Lower leg skin (tissue), 4 donors: ENCODE results near the gene KLRC4. TPM values are rescaled to one million over a fixed set of nuclear protein-coding genes. Genes with fewer than 3 reads are reported as not detected.

Experiments used
- DNase-seq, 2 donors: peaks; one replicate each; pipeline ENCODE4 v3.0.0-alpha.2; 2019; ENCODE audit warnings: low spot score in 2 of 2
- H3K4me3 ChIP-seq: fragments of 200-600 bp; sonication (generic); 2 replicates; pipeline ENCODE4 v1.5.1; 2017; ENCODE audit warnings: mild to moderate bottlenecking, low read depth; ENCODE audit not compliant: poor library complexity, severe bottlenecking
- CTCF ChIP-seq, 3 donors: fragments of 450-650 bp; IDR thresholded peaks; one replicate each; pipeline ENCODE4 v1.5.1; 2016; ENCODE audit warnings: antibody characterized with exemption in 3 of 3, mild to moderate bottlenecking in 3 of 3, moderate library complexity in 2 of 3
- POLR2A ChIP-seq, 2 donors: fragments of 450-650 bp; IDR thresholded peaks; one replicate each; pipeline ENCODE4 v1.6.1; 2016 to 2017; ENCODE audit warnings: antibody characterized with exemption in 2 of 2, mild to moderate bottlenecking in 1 of 2, moderate library complexity in 1 of 2
- WGBS, 2 donors: methylation state at CpG; one replicate each; pipeline ENCODE4 v1.1.5; 2018; 5-methylcytosine and 5-hydroxymethylcytosine counted together
- intact Hi-C: fragments of 100-400 bp; cut with DNase I; formaldehyde crosslinking; loops from one replicate; pipeline ENCODE4 v1.15.0; 2023; ENCODE audit warnings: low total_unique reads
- total RNA-seq, 4 donors: library from RNA; depleted of rRNA; stranded (reverse); fragments of >200 nt; gene quantifications; one replicate each; pipeline ENCODE4 v1.1.0, GENCODE V29; 2016

Gene KLRC4
- total RNA-seq, result not detected

DNA sequence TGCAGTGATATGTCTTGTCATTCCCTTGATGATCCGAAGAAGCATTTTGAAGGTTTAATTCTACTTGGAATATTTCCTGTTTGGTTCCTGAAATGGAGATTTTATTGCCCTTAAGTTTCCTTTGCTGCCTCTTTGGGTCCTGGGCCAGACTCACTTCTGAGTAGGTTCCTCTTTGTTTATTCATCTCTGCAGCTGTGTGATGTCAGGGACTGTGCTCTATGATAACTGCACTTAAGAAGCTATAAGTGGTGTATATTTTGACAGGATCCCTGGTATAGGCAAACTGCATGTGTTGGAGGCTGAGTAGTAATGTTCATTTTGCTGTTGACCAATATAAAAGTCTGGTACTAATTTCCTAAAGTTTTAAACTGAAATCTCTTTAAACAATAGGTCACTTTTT, at the start of gene KLRC4:
Gene KLRC4, minus strand, starts transcription at position 366 of the 400 bp plus-strand sequence. Its CDS starts 182 bp downstream, at position 184.
- no peak for TF ChIP-seq POLR2A (IDR thresholded peaks at IDR 0.05)
- TF ChIP-seq CTCF (IDR thresholded peaks at IDR 0.05), result no peak
- DNase-seq, result no peak
- intact Hi-C loops, result no loop called here
- 0 to 37% methylated on average over 1 of the region's 1 CpG for WGBS, 2 donors
- no peak within 1 kb of the TSS for H3K4me3 ChIP-seq

- no peak for DNase-seq
- intact Hi-C loops, result loop anchor here (2.0 kb wide), 1 partner anchor 25 kb away; no protein-coding TSS in a partner anchor
- 88 to 92% methylated on average over 3 of the region's 3 CpGs for WGBS, 2 donors
- no peak for TF ChIP-seq POLR2A (IDR thresholded peaks at IDR 0.05)
- H3K4me3 ChIP-seq, result no peak overlapping the region
These were observed 48.2 kb upstream of the KLRC4 start for GRCh38 chr12:10457760-10458159.

- H3K4me3 ChIP-seq, result no peak overlapping the region
- WGBS, 2 donors, result 90 to 94% methylated on average over 2 of the region's 2 CpGs
- DNase-seq, result no peak
- TF ChIP-seq POLR2A (IDR thresholded peaks at IDR 0.05), result no peak
- TF ChIP-seq CTCF (IDR thresholded peaks at IDR 0.05), result no peak
- intact Hi-C loops, result loop anchor here (2.0 kb wide), 1 partner anchor 26 kb away; no protein-coding TSS in a partner anchor
These were observed 47.3 kb upstream of the KLRC4 start for GRCh38 chr12:10456856-10457255.

DNA sequence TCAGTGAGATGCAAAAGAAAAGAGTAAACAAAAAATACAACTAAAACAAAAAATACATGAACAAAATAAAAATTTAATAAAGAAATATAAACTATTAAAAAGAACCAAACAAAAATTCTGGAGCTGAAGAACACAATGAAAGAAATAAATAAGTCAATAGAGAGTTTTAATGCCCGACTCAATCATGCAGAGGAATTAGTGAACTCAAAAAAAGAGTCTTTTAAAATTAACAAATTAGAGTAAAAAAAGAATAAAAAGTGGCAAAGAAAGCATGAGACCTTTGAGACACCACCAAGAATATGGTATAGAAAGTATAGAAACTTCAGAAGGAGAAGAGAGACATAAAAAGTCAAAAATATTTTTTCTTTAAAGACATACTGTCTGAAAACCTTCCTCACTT, 46.2 kb upstream of the KLRC4 start:
- DNase-seq, result no peak
- intact Hi-C loops, result loop anchor here (2.0 kb wide), 1 partner anchor 27 kb away; no protein-coding TSS in a partner anchor
- WGBS, 2 donors, result 91% methylated on average over 1 of the region's 1 CpG
- TF ChIP-seq CTCF (IDR thresholded peaks at IDR 0.05) (no peak), POLR2A (IDR thresholded peaks at IDR 0.05) (no peak)
- H3K4me3 ChIP-seq, result no peak overlapping the region

DNA sequence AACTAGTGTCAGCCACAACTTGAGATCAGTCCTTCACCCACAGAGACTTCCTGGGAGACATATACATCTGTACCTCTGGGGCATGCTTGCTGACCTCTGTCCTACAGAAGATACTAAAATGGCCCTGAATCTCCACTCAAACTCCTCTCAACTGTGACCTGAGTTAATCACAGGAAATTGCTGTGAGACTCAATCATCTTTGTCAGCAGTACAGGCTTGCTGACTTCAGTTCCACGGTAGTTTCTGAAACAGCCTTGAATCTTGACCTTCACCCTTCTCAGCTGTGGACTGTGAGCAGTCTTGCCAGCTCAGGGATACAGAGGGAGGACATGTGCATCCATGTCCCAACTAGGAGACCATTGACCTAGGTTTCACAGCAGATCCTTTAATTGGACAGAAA, 45.0 kb upstream of the KLRC4 start:
- DNase-seq, result no peak
- H3K4me3 ChIP-seq, result no peak overlapping the region
- intact Hi-C loops, result no loop called here
- TF ChIP-seq CTCF (IDR thresholded peaks at IDR 0.05), result no peak
- TF ChIP-seq POLR2A (IDR thresholded peaks at IDR 0.05), result no peak
- 70 to 79% methylated on average over 1 of the region's 1 CpG for WGBS, 2 donors

DNA sequence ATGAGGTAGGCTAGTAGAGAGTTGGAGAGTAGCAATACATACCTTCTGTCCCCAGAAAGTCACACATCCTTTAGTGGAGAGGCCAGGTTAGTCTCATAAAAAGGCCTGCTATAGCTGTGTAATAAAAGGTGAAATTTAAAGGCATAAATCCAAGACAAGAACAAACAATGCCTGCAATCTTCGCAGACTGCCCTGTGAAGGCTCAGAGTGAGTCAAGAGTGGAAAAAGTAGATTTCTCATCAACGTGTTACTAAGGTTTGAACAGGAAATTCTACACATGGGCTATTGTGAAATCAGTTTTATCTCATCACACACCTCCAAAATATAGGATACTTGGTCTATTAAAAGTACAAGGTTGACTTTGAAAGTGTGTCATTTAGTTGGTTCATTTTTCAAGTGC, 43.6 kb upstream of the KLRC4 start, which contains the start of gene KLRC1:
Gene KLRC1, minus strand, starts transcription at position 222 of the 400 bp plus-strand sequence. CDS start 2,221 bp downstream, outside the sequence.
- intact Hi-C loops, result no loop called here
- DNase-seq, result no peak
- no peak within 1 kb of the TSS for H3K4me3 ChIP-seq
- WGBS, 2 donors, result 62 to 64% methylated on average over 2 of the region's 2 CpGs
- TF ChIP-seq CTCF (IDR thresholded peaks at IDR 0.05) (no peak), POLR2A (IDR thresholded peaks at IDR 0.05) (no peak)
